Measurements from ENCODE around the gene TSPAN12.

DNA sequence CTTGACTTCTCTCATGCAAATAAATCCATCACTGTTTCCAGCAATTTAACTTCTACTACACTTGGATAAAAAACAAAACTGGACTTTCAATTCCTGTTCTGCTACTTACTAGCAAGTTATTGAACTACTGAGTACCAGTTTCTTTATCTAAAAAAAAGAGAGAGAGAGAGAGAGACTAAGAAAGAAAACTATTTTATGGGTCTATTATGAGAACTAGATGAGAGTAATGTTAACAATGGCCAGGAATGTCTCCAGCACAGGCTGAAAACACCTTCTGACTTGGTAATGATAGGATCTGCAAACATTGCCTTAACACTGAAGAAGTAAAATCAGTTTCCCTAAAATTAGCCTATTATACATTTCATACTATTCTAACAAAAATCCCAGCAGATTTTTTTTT, 5.2 kb downstream of the TSPAN12 start:
- TF ChIP-seq, protein P1, sequence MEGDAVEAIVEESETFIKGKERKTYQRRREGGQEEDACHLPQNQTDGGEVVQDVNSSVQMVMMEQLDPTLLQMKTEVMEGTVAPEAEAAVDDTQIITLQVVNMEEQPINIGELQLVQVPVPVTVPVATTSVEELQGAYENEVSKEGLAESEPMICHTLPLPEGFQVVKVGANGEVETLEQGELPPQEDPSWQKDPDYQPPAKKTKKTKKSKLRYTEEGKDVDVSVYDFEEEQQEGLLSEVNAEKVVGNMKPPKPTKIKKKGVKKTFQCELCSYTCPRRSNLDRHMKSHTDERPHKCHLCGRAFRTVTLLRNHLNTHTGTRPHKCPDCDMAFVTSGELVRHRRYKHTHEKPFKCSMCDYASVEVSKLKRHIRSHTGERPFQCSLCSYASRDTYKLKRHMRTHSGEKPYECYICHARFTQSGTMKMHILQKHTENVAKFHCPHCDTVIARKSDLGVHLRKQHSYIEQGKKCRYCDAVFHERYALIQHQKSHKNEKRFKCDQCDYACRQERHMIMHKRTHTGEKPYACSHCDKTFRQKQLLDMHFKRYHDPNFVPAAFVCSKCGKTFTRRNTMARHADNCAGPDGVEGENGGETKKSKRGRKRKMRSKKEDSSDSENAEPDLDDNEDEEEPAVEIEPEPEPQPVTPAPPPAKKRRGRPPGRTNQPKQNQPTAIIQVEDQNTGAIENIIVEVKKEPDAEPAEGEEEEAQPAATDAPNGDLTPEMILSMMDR (IDR thresholded peaks at IDR 0.05 in 2 of 3, conservative IDR thresholded peaks at IDR 0.05 in 1 of 3; ENCODE audit: borderline replicate concordance in 1 of 3, insufficient read depth in 1 of 3, low read depth in 2 of 3, low read length in 2 of 3): no peak
- no peak for TF ChIP-seq ZFX (IDR thresholded peaks at IDR 0.05)
- TF ChIP-seq YY1 (IDR thresholded peaks at IDR 0.05; ENCODE audit: extremely low read depth, insufficient replicate concordance, low read depth, low read length): no peak
- TF ChIP-seq TCF7L2 (IDR thresholded peaks at IDR 0.05; ENCODE audit: borderline replicate concordance, extremely low read depth, insufficient read depth, insufficient read length): no peak
- no peak for TF ChIP-seq POLR2A (IDR thresholded peaks at IDR 0.05; ENCODE audit: borderline replicate concordance, extremely low read depth, insufficient read depth, insufficient read length)
- TF ChIP-seq CBX3 (IDR thresholded peaks at IDR 0.05; ENCODE audit: low read depth): no peak
- no peak for TF ChIP-seq POLR2AphosphoS5 (IDR thresholded peaks at IDR 0.05; ENCODE audit: low read depth, low read length)
- TF ChIP-seq MAX (IDR thresholded peaks at IDR 0.05): no peak
